KG1 (cell line): ENCODE results near the gene E4F1.
"Not testable (repeated sequence)": the region's sequence is repeated elsewhere in the genome, so short reads cannot be mapped to it uniquely, and the experiment has no call there.

ENCODE experiments used
- DNase-seq: peaks from one replicate; lab custom pipeline; 2025; lab: John Stamatoyannopoulos, UW

E4F1 gene

GRCh38 chr16:2244926-2245795 lies 21.8 kb downstream of the E4F1 start:
- no peak for DNase-seq

GRCh38 chr16:2246301-2246885 lies 23.0 kb downstream of the E4F1 start:
- no peak for DNase-seq

GRCh38 chr16:2250652-2251295 lies 27.4 kb downstream of the E4F1 start:
- peak; percentile 25 for DNase-seq

GRCh38 chr16:2251296-2252111 lies 28.1 kb downstream of the E4F1 start, which contains the start of gene ECI1:
TSS of gene ECI1 (minus strand) at chr16:2251587. CDS start at chr16:2251566, 21 bp downstream.
- DNase-seq: peak; percentile 79

- no peak for DNase-seq
Measured at GRCh38 chr16:2252806-2253148, 29.4 kb downstream of the E4F1 start.

GRCh38 chr16:2253293-2253692 lies 29.9 kb downstream of the E4F1 start:
- no peak for DNase-seq

- no peak for DNase-seq
Measured at GRCh38 chr16:2256531-2257140, 33.2 kb downstream of the E4F1 start.

- no peak for DNase-seq
Measured at GRCh38 chr16:2257726-2258125, 34.3 kb downstream of the E4F1 start.

- DNase-seq: not testable (repeated sequence)
Measured at GRCh38 chr16:2258530-2258929, 35.1 kb downstream of the E4F1 start.

- DNase-seq: no peak
Measured at GRCh38 chr16:2260250-2260649, 36.9 kb downstream of the E4F1 start.

- not testable (repeated sequence) for DNase-seq
Measured at GRCh38 chr16:2263026-2263425, 39.6 kb downstream of the E4F1 start.

GRCh38 chr16:2266887-2267286 lies 43.5 kb downstream of the E4F1 start:
- not testable (repeated sequence) for DNase-seq

GRCh38 chr16:2267505-2267912 lies 44.1 kb downstream of the E4F1 start:
- peak; percentile 68 for DNase-seq

- DNase-seq: peak; percentile 97
Measured at GRCh38 chr16:2267913-2268666, 44.7 kb downstream of the E4F1 start, which contains the start of gene RNPS1. TSS of gene RNPS1 (minus strand) at chr16:2268126. CDS start at chr16:2264643, 3,483 bp downstream.

- no peak for DNase-seq
Measured at GRCh38 chr16:2270070-2270462, 46.7 kb downstream of the E4F1 start.

GRCh38 chr16:2270588-2271470 lies 47.4 kb downstream of the E4F1 start:
- no peak for DNase-seq

GRCh38 chr16:2271848-2272461 lies 48.6 kb downstream of the E4F1 start:
- no peak for DNase-seq

- no peak for DNase-seq
Measured at GRCh38 chr16:2273484-2273883, 50.1 kb downstream of the E4F1 start.

GRCh38 chr16:2273931-2274330 lies 50.5 kb downstream of the E4F1 start:
- no peak for DNase-seq
